Measurements from ENCODE around the gene RAB11B.
"Not testable (repeated sequence)": the region's sequence is repeated elsewhere in the genome, so short reads cannot be mapped to it uniquely, and the experiment has no call there.

The RAB11B gene

GRCh38 chr19:8389891-8390616, at the start of gene RAB11B:
RAB11B (plus strand) TSS chr19:8390360; CDS start chr19:8390417, 57 bp downstream.
- no peak for TF ChIP-seq JUND (IDR thresholded peaks at IDR 0.05; ENCODE audit: low read depth)

GRCh38 chr19:8341504-8341903, 48.7 kb upstream of the RAB11B start:
- DNase-seq (ENCODE audit: low read depth in 1 of 2, low spot score in 1 of 2); in situ Hi-C loops (cut with HindIII; ENCODE audit: low pct_unique_long_range_greater_than_20kb, low sequenced_read_pairs): not testable (repeated sequence)

More at GRCh38 chr19:8389891-8390616, at the start of gene RAB11B:
- in situ Hi-C loops (cut with HindIII; ENCODE audit: low pct_unique_long_range_greater_than_20kb, low sequenced_read_pairs): no loop called here
- peak; percentile 91 to 99 for DNase-seq (ENCODE audit: low read depth in 1 of 2, low spot score in 1 of 2)

DNA sequence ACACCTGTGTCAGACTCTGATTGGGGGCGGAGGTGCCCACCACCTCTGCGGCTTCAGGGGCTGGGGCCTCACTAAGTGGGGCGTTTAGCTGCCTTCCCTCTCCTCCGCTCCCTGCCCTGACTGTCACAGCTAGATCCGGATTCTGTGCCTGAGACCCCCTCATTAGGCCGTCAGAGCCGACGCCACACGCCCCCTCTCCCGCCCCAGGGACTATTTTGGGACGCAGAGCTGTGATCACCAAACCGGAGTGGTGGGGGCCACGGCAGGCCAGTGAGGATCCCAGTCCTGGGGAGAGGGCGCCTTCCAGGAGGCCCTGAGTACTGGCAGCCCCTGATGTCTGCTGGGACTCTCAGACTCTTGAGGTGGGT, 47.9 kb upstream of the RAB11B start:
- no peak for DNase-seq (ENCODE audit: low read depth in 1 of 2, low spot score in 1 of 2)
- TF ChIP-seq JUND (IDR thresholded peaks at IDR 0.05; ENCODE audit: low read depth): no peak
- in situ Hi-C loops (cut with HindIII; ENCODE audit: low pct_unique_long_range_greater_than_20kb, low sequenced_read_pairs): no loop called here

DNA sequence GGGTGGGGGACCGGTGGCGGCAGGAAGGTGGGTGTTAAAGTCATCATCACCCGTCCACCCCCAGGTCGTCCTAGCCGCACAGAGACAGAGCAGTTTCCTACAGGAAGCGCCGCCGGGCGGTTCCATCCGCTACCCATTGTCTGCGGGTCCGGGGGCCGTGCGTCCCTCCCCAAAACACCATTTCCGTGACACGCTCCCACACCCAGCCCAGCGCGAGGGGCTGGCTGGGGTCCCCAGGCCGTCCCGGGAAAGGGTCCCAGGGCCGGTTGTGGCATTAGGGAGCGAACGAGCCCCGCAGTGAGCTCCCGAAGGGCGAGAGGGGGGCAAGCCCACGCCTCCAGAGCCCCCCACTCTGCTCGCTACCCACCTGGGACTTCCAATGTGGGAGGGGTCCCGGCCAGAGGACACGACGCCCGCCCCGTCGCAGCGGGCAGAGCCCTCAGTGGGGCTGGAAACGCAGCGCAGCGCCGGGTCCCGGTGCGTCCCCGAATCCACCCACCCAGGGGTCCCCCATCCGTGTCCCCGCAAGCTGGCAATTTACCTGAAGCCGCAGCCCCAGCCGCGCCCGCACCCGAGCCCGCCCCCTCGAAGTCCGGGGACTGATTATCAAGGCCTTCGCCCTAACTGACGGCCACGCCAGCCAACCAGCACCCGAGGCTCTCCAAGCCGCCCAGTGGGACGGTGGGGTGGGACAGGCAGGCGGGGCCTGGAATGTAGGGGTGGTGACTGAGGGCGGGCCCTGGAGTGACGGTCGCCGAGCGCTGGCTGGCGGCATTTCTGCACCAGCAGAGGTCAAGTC, 47.3 kb upstream of the RAB11B start, which contains the start of gene KANK3:
Gene KANK3 (minus strand): TSS at position 579 of the 799 bp plus-strand sequence. CDS start 5,434 bp downstream, outside the sequence.
- TF ChIP-seq JUND (IDR thresholded peaks at IDR 0.05; ENCODE audit: low read depth): no peak
- in situ Hi-C loops (cut with HindIII; ENCODE audit: low pct_unique_long_range_greater_than_20kb, low sequenced_read_pairs): no loop called here
- peak; percentile 94 to 96 for DNase-seq (ENCODE audit: low read depth in 1 of 2, low spot score in 1 of 2)

GRCh38 chr19:8343483-8343844, 46.7 kb upstream of the RAB11B start:
- no peak for TF ChIP-seq JUND (IDR thresholded peaks at IDR 0.05; ENCODE audit: low read depth)
- no peak for DNase-seq (ENCODE audit: low read depth in 1 of 2, low spot score in 1 of 2)
- in situ Hi-C loops (cut with HindIII; ENCODE audit: low pct_unique_long_range_greater_than_20kb, low sequenced_read_pairs): no loop called here

DNA sequence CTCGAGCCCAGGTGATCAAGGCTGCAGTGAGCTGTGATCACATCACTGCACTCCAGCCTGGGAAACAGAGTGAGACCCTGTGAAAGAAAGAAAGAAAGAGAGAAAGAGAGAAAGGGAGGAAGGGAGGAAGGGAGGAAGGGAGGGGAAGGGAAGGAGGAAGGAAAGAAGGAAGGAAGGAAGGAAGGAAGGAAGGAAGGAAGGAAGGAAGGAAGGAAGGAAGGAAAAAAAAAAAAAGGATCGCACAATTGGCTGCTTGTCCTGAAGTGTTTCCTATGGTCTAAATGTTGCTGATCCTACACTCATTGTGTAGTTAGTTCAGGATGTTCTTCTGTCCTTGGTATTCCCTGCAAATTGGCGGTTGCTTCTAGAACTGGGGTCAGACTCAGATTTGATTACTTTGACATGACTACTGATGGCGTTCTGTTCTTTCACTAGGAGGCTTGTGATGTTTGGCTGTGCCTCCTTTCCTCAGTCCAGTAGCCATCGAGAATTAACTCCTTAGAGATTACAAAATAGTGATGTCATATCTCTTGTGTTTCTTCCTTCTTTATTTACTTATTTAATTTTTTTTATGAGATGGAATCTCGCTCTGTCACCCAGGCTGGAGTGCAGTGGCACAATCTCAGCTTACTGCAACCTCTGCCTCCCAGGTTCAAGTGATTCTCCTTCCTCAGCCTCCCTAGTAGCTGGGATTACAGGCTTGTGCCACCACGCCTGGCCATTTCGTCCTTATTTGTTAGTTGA, 40.4 kb upstream of the RAB11B start:
- in situ Hi-C loops (cut with HindIII; ENCODE audit: low pct_unique_long_range_greater_than_20kb, low sequenced_read_pairs); DNase-seq (ENCODE audit: low read depth in 1 of 2, low spot score in 1 of 2): not testable (repeated sequence)

- DNase-seq (ENCODE audit: low read depth in 1 of 2, low spot score in 1 of 2): no peak
- no peak for TF ChIP-seq JUND (IDR thresholded peaks at IDR 0.05; ENCODE audit: low read depth)
- in situ Hi-C loops (cut with HindIII; ENCODE audit: low pct_unique_long_range_greater_than_20kb, low sequenced_read_pairs): no loop called here
Measured at GRCh38 chr19:8352134-8352827, 37.9 kb upstream of the RAB11B start.

- in situ Hi-C loops (cut with HindIII; ENCODE audit: low pct_unique_long_range_greater_than_20kb, low sequenced_read_pairs); DNase-seq (ENCODE audit: low read depth in 1 of 2, low spot score in 1 of 2): not testable (repeated sequence)
Measured at GRCh38 chr19:8352845-8353244, 37.3 kb upstream of the RAB11B start.

- no peak for DNase-seq (ENCODE audit: low read depth in 1 of 2, low spot score in 1 of 2)
- in situ Hi-C loops (cut with HindIII; ENCODE audit: low pct_unique_long_range_greater_than_20kb, low sequenced_read_pairs): no loop called here
- TF ChIP-seq JUND (IDR thresholded peaks at IDR 0.05; ENCODE audit: low read depth): no peak
Measured at GRCh38 chr19:8355631-8356402, 34.3 kb upstream of the RAB11B start.

GRCh38 chr19:8357007-8357521, 33.1 kb upstream of the RAB11B start:
- DNase-seq (ENCODE audit: low read depth in 1 of 2, low spot score in 1 of 2): no peak
- TF ChIP-seq JUND (IDR thresholded peaks at IDR 0.05; ENCODE audit: low read depth): no peak
- in situ Hi-C loops (cut with HindIII; ENCODE audit: low pct_unique_long_range_greater_than_20kb, low sequenced_read_pairs): no loop called here

DNA sequence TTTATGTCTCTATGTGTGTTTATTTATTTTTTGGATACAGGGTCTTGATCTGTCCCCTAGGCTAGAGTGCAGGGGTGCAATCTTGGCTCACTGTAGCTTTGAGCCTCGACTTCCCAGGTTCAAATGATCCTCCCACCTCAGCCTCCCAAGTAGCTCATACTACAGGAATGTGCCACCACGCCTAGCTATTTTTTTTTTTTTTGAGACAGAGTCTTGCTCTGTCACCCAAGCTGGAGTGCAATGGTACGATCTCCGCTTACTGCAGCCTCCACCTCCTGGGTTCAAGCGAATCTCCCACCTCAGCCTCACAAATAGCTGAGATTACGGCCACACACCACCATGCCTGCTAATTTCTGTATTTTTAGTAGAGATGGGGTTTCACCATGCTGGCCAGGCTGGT, 31.2 kb upstream of the RAB11B start:
- in situ Hi-C loops (cut with HindIII; ENCODE audit: low pct_unique_long_range_greater_than_20kb, low sequenced_read_pairs): no loop called here
- no peak for TF ChIP-seq JUND (IDR thresholded peaks at IDR 0.05; ENCODE audit: low read depth)
- no peak for DNase-seq (ENCODE audit: low read depth in 1 of 2, low spot score in 1 of 2)
